ENCODE measurements around the gene IMMP1L. TPM values are rescaled to one million over a fixed set of nuclear protein-coding genes. Genes with fewer than 3 reads are reported as not detected.

IMMP1L gene
- total RNA-seq, 1 experiment from 2014 or later, result 38.5 TPM

GRCh38 chr11:31443802-31444201 lies 65.6 kb downstream of the IMMP1L start:
- intact Hi-C loops (cut with micrococcal nuclease), result no loop called here
- H3K4me3 ChIP-seq (replicated peaks in 1 of 2; ENCODE audit: low read depth in 1 of 2, low read length in 2 of 2), result no peak overlapping the region
- no peaks in the 10 kb centered on the region; a peak in 1 of 4 replicates for H3K4me1 ChIP-seq (ENCODE audit: control insufficient read depth in 1 of 2, insufficient read depth in 2 of 2, low read length in 2 of 2)
- ChIA-PET RAD21 (ENCODE audit: low non-redundant PET in 1 of 2, low total read pairs in 2 of 2, uncharacterized antibody in 2 of 2, unreplicated experiment in 2 of 2) (no interaction called here), CTCF (no interaction called here), POLR2A (no interaction called here)
- no peak overlapping the region for H3K4me2 ChIP-seq (ENCODE audit: low read length)
- TF ChIP-seq MAX (IDR thresholded peaks at IDR 0.05) (no peak), CEBPB (IDR thresholded peaks at IDR 0.05; ENCODE audit: low read depth) (no peak), ELF1 (IDR thresholded peaks at IDR 0.05; ENCODE audit: borderline replicate concordance, low read depth) (no peak), ZNF274 (IDR thresholded peaks at IDR 0.05; ENCODE audit: low read depth, low read length) (no peak)
- H3K79me2 ChIP-seq (ENCODE audit: insufficient read depth, low read length), result peaks cover 6% of the 10 kb centered on the region; the same call in 1 of the 2 replicates
- H2AFZ ChIP-seq (ENCODE audit: low read depth, low read length, poor library complexity, severe bottlenecking), result no peak overlapping the region
- H4K20me1 ChIP-seq (ENCODE audit: insufficient read depth), result no peaks in the 10 kb centered on the region; the same call in 1 of the 2 replicates
- DNase-seq (ENCODE audit: low read depth, low spot score), result no peak
- H3K27me3 ChIP-seq (ENCODE audit: insufficient read depth, low read length), result no peaks in the 10 kb centered on the region
- ATAC-seq, result no peak
- H3K9me3 ChIP-seq (ENCODE audit: control insufficient read depth in 1 of 2, insufficient read depth in 1 of 2, low read depth in 1 of 2, low read length in 2 of 2), result no peaks in the 10 kb centered on the region
- H3K27ac ChIP-seq (ENCODE audit: low read depth, low read length), result no peak overlapping the region
- H3K9ac ChIP-seq (ENCODE audit: low read length), result no peak overlapping the region
- no TSS peak for BruUV-seq (replicated peaks)
- H3K36me3 ChIP-seq (ENCODE audit: control insufficient read depth in 1 of 2, insufficient read depth in 2 of 2, low read length in 2 of 2), result no peaks in the 10 kb centered on the region
- H3K9me2 ChIP-seq (ENCODE audit: insufficient read depth), result no peaks in the 10 kb centered on the region

- intact Hi-C loops (cut with micrococcal nuclease), result no loop called here
- peaks cover 0 to 6% of the 10 kb centered on the region in 2 experiments; a peak in 2 of 4 replicates for H3K4me1 ChIP-seq (ENCODE audit: control insufficient read depth in 1 of 2, insufficient read depth in 2 of 2, low read length in 2 of 2)
- no peak overlapping the region for H2AFZ ChIP-seq (ENCODE audit: low read depth, low read length, poor library complexity, severe bottlenecking)
- no peaks in the 10 kb centered on the region for H3K9me3 ChIP-seq (ENCODE audit: control insufficient read depth in 1 of 2, insufficient read depth in 1 of 2, low read depth in 1 of 2, low read length in 2 of 2)
- H3K4me2 ChIP-seq (ENCODE audit: low read length), result no peak overlapping the region
- POLR2A ChIA-PET, result no interaction called here
- H3K9me2 ChIP-seq (ENCODE audit: insufficient read depth), result no peaks in the 10 kb centered on the region
- H3K4me3 ChIP-seq (replicated peaks in 1 of 2; ENCODE audit: low read depth in 1 of 2, low read length in 2 of 2), result no peak overlapping the region
- ATAC-seq (no peak), DNase-seq (ENCODE audit: low read depth, low spot score) (no peak)
- no peaks in the 10 kb centered on the region for H3K36me3 ChIP-seq (ENCODE audit: control insufficient read depth in 1 of 2, insufficient read depth in 2 of 2, low read length in 2 of 2)
- H3K27ac ChIP-seq (ENCODE audit: low read depth, low read length), result no peak overlapping the region
- RAD21 ChIA-PET (ENCODE audit: low non-redundant PET in 1 of 2, low total read pairs in 2 of 2, uncharacterized antibody in 2 of 2, unreplicated experiment in 2 of 2), result interaction anchor here in 1 of 2 experiments (0.5 kb wide), 1 partner anchor 348 kb away, joined by 4 read pairs; no protein-coding TSS in a partner anchor
- H4K20me1 ChIP-seq (ENCODE audit: insufficient read depth), result no peaks in the 10 kb centered on the region; the same call in 1 of the 2 replicates
- H3K9ac ChIP-seq (ENCODE audit: low read length), result no peak overlapping the region
- CTCF ChIA-PET, result no interaction called here
- BruUV-seq (replicated peaks), result no TSS peak
- peaks cover 6% of the 10 kb centered on the region; the same call in 1 of the 2 replicates for H3K79me2 ChIP-seq (ENCODE audit: insufficient read depth, low read length)
- H3K27me3 ChIP-seq (ENCODE audit: insufficient read depth, low read length), result no peaks in the 10 kb centered on the region
- TF ChIP-seq ELF1 (IDR thresholded peaks at IDR 0.05; ENCODE audit: borderline replicate concordance, low read depth) (no peak), EGR1 (IDR thresholded peaks at IDR 0.05; ENCODE audit: low read depth) (no peak), YY1 (IDR thresholded peaks at IDR 0.05; ENCODE audit: extremely low read depth, insufficient replicate concordance, low read depth, low read length) (no peak), CBX3 (IDR thresholded peaks at IDR 0.05; ENCODE audit: low read depth) (no peak), POLR2AphosphoS5 (IDR thresholded peaks at IDR 0.05; ENCODE audit: low read depth, low read length) (no peak), MAX (IDR thresholded peaks at IDR 0.05) (no peak)
Observed at GRCh38 chr11:31442086-31442485, 67.3 kb downstream of the IMMP1L start.

All from HCT116 (cell line).